H54 (cell line): ENCODE results near the gene MVK.
A peak's percentile ranks its signal among the peaks of the same experiment; 100 is the strongest.

Experiments used
- DNase-seq: peaks from one replicate; pipeline ENCODE4 v3.0.0; 2011; ENCODE audit warnings: low spot score, mixed read lengths; ENCODE audit not compliant: insufficient read length
- FAIRE-seq: peaks from 3 replicates; lab custom pipeline; 2011; peaks lifted over from hg19 to GRCh38; lab: Jason Lieb, UNC
- POLR2A ChIP-seq: IDR thresholded peaks from 2 replicates; pipeline ENCODE4 v1.6.1; 2011; ENCODE audit warnings: low read depth, mild to moderate bottlenecking, low read length

The MVK gene

DNA sequence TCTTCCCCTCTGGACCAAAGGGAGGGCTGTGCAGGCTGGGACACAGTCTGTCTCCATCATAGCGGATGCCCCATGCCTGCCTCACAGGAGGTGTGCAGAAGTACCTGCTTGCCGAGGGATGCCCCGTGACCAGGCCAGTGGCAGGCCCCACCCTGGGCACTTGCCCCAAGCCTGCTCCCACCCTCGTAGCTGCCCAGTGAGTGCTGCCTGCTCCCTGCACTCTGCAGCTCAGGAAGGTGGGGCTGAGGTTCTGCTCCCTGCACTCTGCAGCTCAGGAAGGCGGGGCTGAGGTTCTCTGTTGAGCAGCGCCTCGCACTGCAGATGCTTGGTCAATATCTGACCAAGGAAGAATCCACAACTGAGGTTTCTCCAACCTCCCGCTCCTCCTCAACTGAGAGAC, 7.2 kb upstream of the MVK start:
- TF ChIP-seq POLR2A: no peak
- DNase-seq (no peak), FAIRE-seq (no peak)

DNA sequence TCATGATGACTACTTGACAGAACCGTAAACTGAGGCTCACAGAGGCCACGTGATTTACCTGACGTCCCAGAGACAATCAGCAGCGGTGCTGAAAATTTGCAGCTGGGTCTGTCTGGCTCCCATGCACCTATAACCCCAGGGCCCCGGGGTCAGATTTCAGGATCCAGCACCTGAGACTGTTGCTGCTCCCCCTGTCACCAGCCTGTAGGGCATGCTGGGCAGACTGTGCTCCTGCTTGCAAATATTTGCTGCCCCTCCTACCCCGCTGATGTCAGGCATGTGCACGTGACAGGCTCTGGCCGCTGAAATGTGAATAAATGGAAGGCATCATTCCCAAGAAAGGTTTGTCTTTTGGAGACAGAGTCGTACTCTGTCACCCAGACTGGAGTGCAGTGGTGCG, 6.3 kb upstream of the MVK start:
- FAIRE-seq (no peak), DNase-seq (no peak)
- no peak for TF ChIP-seq POLR2A

DNA sequence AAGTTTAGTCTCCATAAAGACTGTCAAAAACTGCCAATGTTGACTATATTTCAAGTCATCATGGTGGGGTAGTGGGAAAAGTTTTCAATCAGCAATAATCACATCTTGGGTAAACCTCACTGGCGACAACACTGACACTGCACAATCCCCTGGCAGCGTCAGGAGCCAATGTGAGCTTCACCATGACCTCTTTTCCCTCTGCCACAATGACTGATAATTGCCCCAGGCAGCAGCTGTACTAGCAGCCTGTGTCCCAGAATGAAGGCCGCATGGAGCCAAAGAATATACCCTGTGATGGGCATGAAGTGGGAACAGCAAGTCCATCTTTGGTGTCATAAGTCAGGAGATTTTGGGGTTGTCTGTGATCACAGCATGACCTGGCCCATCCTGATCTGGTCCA, 5.6 kb upstream of the MVK start:
- DNase-seq: no peak
- TF ChIP-seq POLR2A: no peak
- FAIRE-seq: no peak

DNA sequence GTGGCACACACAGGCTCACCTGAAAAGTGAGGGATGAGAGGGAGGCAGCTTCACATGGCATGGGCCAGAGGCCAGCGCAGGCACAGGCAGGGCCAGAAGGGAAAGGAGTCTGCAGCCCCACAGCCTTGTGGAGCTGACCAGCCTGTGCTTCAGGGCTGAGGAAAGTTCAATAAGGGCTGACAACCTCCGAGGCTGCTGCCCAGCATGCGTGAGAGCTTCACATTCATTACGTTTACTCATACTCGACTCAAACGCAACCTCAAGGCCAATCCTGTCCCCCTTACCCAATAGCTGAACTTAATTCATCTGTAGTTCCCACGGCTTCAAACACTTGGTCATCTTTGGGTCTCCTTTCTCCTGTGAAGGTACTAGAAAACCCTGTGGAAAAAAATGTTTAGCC, 5.1 kb upstream of the MVK start:
- FAIRE-seq: no peak
- TF ChIP-seq POLR2A: no peak
- DNase-seq: no peak

DNA sequence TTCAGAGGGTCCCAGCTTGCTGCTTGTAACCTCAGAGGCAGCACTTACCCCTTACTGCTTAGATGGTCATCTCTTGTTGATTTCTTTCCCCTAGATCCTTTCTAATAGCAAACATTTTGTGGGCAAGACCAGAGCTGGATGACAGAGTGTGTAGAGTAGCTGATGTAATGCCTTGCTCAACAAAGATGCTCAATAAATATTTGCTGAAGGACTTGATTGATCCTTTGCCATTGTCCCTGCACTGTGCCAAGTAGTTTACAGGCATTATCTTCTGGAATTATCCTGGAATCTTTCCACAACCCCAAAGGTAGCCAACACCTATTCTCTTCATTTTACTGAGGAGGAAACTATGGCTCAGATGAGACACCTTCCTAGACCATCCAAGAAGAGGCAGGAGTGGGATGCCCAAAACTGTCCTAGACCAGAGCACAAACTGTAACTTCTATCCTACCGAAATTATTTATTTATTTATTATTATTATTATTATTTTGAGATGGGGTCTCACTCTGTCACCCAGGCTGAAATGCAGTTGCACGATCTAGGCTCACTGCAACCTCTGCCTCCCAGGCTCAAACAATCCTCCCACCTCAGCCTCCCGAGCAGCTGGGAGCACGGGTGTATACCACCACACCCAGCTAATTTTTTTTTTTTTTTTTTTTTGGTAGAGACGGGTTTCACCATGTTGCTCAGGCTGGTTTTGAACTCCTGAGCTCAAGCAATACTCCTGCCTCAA, 1.7 kb upstream of the MVK start:
- FAIRE-seq (no peak), DNase-seq (no peak)
- no peak for TF ChIP-seq POLR2A

DNA sequence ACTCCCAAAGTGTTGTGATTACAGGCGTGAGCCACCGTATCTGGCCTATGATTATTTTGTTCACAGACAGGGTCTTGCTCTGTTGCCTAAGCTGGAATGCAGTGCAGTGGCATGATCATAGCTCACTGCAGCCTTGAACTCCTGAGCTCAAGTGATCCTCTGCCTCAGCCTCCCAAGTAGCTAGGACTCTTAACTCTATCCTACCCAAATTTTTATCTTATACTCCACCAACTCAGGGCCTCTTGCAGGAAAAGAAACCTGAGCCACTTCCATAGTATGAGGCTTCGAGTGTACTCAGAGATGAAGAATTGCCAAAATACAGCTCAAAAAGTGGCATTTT, 1.1 kb upstream of the MVK start:
- no peak for DNase-seq
- TF ChIP-seq POLR2A: no peak
- FAIRE-seq: no peak

DNA sequence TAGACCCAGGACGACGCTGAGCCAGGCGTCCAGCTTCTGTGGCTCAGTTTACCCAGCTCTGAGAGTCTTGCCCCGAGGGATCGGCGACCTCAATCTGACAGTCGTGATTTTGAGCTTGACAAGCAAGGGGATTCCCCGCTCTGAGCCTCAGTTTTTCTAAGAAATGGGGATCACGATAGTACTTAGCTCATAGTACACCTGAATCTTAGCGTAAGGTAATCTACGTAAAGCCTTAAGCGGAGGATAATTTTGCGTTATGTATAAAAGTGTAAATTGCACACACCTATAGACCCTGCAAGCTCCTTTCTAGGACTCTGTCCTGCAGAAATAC, 285 bp downstream of the MVK start:
- DNase-seq: no peak
- no peak for FAIRE-seq
- no peak for TF ChIP-seq POLR2A

DNA sequence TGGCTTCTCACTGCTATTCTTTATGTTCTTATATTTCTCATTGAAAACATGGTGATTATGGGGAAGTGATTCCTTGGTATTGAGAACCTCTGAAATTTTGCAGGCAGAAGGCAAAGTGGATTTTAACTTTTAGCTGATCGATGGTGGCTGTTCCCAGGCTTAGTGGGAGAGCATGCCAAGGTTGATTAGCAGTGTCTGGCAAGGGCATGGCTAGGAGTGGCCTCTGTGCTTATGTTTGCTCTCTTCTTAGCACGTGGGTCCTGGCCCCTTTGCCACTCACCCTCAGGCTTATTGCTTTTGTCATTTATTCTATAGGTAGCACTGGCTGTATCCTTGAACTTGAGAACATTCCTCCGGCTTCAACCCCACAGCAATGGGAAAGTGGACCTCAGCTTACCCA, 2.1 kb downstream of the MVK start:
- no peak for FAIRE-seq
- no peak for DNase-seq
- no peak for TF ChIP-seq POLR2A

DNA sequence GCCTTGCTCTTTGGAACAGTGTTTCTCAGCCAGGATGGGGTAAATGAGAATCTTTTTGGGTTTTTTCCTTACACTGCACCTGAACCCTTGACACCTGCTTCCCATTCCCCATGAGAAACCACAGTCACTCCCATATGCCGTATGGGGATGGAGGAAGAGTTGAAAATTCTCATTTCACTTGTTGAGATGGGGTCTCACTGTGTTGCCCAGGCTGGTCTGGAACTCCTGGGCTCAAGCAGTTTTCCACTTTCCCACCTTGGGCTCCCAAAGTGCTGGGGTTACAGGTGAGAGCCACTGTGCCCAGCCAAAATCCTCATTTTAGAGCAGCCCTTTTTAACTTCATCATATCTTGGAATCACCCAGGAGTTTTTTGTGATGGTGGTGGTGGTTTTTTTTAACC, 3.7 kb downstream of the MVK start:
- no peak for TF ChIP-seq POLR2A
- no peak for DNase-seq
- no peak for FAIRE-seq

DNA sequence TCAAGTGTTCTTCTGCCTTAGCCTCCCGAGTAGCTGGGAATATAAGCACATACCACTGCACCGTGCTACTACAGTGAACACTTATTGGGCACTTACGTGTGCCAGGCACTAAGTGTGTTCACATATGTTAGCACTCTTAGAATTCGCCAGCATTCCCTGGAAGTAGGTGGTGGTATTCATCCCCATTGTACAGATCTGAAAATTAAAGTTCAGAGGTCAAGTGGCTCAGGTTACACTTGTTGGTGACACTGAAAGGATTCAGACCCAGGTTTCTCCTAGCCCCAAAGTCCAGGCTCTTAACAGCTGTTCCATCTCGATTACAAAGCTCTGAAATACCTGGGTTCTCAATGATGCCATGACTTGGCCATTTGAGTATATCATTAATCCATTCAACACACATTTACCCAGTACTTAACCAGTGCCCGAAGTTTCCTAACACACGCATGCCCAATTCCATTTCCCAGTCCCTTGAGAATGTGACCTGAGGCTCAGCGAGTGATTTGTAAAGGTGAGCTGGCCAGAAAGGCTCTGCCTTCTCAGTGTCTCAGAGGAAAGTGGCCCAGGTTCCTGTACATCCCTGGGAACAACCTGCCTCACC, 4.8 kb downstream of the MVK start:
- no peak for DNase-seq
- no peak for TF ChIP-seq POLR2A
- FAIRE-seq: no peak

DNA sequence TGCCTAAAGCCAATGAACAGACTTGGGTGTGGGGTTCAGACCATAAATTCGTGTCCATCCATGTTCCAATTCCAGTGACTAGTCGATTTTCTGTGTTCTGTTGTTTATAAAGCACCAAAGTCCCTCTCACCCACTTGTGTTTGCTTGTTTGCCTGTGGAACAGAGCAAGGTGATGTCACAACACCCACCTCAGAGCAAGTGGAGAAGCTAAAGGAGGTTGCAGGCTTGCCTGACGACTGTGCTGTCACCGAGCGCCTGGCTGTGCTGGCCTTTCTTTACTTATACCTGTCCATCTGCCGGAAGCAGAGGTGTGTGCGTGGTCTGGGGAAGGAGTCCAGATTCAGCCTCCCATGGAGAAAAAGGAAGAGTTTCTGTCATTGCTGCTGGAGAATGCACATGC, 6.0 kb downstream of the MVK start:
- DNase-seq: no peak
- FAIRE-seq: no peak
- no peak for TF ChIP-seq POLR2A

DNA sequence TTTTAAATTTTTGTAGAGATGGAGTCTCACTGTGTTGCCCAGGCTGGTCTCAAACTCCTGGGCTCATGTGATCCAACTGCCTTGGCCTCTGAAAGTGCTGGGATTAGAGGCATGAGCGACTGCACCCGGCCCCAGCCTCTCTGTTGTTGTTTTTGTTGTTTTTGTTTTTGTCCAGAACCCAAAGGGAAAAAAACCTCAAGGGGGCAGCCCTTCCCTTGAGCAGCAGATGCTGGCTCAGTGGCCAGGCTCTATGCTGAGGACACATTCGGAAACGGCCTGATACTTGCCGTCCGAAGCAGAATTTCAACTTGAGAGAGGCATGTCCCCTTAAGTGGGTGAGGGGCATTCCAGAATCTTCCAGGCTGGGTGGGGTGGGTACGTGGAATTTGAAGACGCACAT, 6.7 kb downstream of the MVK start:
- no peak for FAIRE-seq
- DNase-seq: no peak
- TF ChIP-seq POLR2A: no peak

DNA sequence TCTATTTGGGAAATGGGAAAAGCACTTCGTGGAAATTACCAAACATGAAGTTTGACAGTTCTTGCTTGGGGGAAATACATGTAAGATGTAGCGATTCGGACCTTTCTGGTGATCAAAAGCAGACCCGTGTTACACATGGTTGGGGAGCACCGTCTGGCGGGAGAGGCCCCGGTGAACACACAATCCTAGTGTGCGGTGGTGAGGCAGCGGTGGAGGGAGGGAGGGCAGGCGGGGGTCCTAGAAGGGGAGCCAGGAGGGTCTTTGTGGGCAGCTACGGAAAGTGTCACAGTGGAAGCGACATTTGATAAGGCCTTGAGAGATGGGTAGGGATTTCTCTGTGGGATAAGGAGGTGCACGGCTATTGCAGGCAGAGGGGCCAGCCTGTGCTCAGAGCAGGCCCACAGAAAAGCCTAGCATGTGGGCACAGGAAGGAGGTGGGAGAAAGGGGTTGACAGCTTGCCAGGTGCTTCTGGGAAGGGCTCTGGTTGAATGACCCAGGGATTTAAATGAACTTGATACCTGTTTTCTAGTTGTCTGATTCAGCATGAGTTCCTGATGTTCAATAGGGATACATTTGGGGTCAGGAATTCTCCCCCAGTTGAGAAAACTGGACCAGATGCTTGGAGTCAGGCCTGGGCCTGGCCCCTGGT, 7.2 kb downstream of the MVK start:
- FAIRE-seq (no peak), DNase-seq (no peak)
- no peak for TF ChIP-seq POLR2A

DNA sequence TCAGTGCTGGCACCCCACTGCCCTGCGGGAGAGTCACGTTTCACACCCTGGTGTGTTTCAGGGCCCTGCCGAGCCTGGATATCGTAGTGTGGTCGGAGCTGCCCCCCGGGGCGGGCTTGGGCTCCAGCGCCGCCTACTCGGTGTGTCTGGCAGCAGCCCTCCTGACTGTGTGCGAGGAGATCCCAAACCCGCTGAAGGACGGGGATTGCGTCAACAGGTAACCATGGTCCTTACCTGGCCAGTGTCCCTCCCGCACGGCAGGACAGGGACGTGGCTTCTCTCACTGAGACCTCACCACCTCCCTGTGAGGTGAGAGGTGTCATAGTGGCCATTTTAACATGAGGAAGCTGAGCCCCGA, 7.7 kb downstream of the MVK start:
- no peak for DNase-seq
- no peak for TF ChIP-seq POLR2A
- no peak for FAIRE-seq

DNA sequence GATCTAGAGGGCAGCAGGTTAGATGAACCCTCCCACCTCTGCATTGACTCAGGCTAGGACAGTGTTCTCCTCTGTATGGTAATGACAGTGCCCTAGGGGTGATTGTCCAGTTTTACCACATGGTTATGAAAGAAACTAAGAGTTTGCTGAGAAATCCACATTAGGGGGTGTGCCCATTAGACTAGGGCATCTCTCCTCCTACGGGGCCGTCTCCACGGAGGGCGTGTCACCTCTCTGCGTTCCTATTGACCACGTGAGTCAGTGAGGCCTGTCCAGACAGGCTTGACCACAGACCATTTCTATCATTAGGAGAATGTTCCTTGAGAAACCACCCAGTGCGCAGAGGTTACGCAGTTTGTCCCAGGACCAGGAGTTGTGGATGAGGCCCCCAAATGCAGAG, 8.3 kb downstream of the MVK start:
- TF ChIP-seq POLR2A: no peak
- FAIRE-seq: no peak
- DNase-seq: peak; percentile 45
